GM12878 (cell line): Measurements from ENCODE around the gene DNAJA2.

ENCODE experiments used
- ATF7 ChIP-seq: fragments of 450-650 bp; IDR thresholded peaks from 2 replicates; pipeline ENCODE4 v1.6.1; 2016; ENCODE audit warnings: low read depth, mild to moderate bottlenecking
- CREB1 ChIP-seq: IDR thresholded peaks from 2 replicates; pipeline ENCODE4 v1.6.1; 2012; ENCODE audit warnings: low read depth, mild to moderate bottlenecking, inconsistent platforms
- EP300 ChIP-seq, 2 experiments: fragments of 150-350 bp in 1 of 2; IDR thresholded peaks; 2 replicates each; pipeline ENCODE4 v1.6.1; 2011 to 2012; ENCODE audit warnings: low read depth in 2 of 2, low read length in 2 of 2, borderline replicate concordance in 1 of 2, improper control_type of control experiment in 1 of 2, inconsistent platforms in 1 of 2; ENCODE audit not compliant: control insufficient read depth in 1 of 2
- GABPA ChIP-seq: IDR thresholded peaks from 2 replicates; pipeline ENCODE4 v1.6.1; 2014; ENCODE audit warnings: antibody characterized with exemption, low read depth, mild to moderate bottlenecking, inconsistent platforms
- POLR2AphosphoS2 ChIP-seq: IDR thresholded peaks from 2 replicates; pipeline ENCODE4 v1.6.1; 2011; ENCODE audit warnings: low read depth, mild to moderate bottlenecking, low read length, improper control_type of control experiment, moderate library complexity
- POLR2AphosphoS5 ChIP-seq: IDR thresholded peaks from 2 replicates; pipeline ENCODE4 v1.6.1; 2011; ENCODE audit warnings: mild to moderate bottlenecking, low read length, inconsistent platforms
- RCOR1 ChIP-seq: conservative IDR thresholded peaks from 2 replicates; pipeline ENCODE4 v1.6.1; 2012; ENCODE audit warnings: low read depth, low read length, improper control_type of control experiment
- ZNF274 ChIP-seq: IDR thresholded peaks from one replicate; pipeline ENCODE4 v1.8.0; 2011; ENCODE audit not compliant: insufficient read length, insufficient read depth
- TF ChIP-seq, protein P1 (sequence below), 3 experiments: IDR thresholded peaks in 2 of 3; conservative IDR thresholded peaks in 1 of 3; 2 replicates each; pipeline ENCODE4 v1.5.1; 2011; ENCODE audit warnings: low read depth in 3 of 3, low read length in 3 of 3, mild to moderate bottlenecking in 3 of 3, control low read depth in 2 of 3, moderate library complexity in 2 of 3, inconsistent platforms in 1 of 3, mixed read lengths in 1 of 3; ENCODE audit not compliant: control insufficient read depth in 2 of 3, insufficient read depth in 1 of 3; ENCODE audit errors: extremely low read depth in 1 of 3
- TF ChIP-seq, protein P2 (sequence below): IDR thresholded peaks from 2 replicates; pipeline ENCODE4 v1.6.1; 2012; ENCODE audit warnings: mild to moderate bottlenecking, low read depth, low read length
- TF ChIP-seq, protein P3 (sequence below): fragments of 150-350 bp; IDR thresholded peaks from 2 replicates; pipeline ENCODE4 v1.6.1; 2016; ENCODE audit warnings: low read depth, low read length
- TF ChIP-seq, protein P4 (sequence below): IDR thresholded peaks from 2 replicates; pipeline ENCODE4 v1.6.1; 2012; ENCODE audit warnings: low read depth, low read length, improper control_type of control experiment
- TF ChIP-seq, protein P5 (sequence below): IDR thresholded peaks from 2 replicates; pipeline ENCODE4 v1.6.1; 2011; ENCODE audit warnings: mild to moderate bottlenecking, low read depth, low read length, moderate library complexity; ENCODE audit not compliant: insufficient replicate concordance

DNA sequence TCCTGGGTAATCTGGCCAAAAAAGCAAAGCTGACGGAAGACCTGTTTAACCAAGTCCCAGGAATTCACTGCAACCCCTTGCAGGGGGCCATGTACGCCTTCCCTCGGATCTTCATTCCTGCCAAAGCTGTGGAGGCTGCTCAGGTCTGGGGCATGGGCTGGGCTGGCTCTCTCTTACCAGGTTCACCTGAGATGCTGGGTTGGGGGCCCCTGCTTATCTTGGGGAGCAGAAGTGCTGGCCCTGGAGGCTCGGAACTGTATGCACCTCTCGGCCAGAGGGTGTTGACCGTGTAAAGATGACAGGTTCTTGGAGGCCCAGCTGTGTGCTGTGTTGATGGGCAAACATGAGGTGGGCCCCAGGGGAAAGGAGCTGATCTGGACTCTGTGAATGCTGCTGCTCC lies 49.1 kb downstream of the DNAJA2 start:
- TF ChIP-seq, protein P1, sequence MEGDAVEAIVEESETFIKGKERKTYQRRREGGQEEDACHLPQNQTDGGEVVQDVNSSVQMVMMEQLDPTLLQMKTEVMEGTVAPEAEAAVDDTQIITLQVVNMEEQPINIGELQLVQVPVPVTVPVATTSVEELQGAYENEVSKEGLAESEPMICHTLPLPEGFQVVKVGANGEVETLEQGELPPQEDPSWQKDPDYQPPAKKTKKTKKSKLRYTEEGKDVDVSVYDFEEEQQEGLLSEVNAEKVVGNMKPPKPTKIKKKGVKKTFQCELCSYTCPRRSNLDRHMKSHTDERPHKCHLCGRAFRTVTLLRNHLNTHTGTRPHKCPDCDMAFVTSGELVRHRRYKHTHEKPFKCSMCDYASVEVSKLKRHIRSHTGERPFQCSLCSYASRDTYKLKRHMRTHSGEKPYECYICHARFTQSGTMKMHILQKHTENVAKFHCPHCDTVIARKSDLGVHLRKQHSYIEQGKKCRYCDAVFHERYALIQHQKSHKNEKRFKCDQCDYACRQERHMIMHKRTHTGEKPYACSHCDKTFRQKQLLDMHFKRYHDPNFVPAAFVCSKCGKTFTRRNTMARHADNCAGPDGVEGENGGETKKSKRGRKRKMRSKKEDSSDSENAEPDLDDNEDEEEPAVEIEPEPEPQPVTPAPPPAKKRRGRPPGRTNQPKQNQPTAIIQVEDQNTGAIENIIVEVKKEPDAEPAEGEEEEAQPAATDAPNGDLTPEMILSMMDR (IDR thresholded peaks at IDR 0.05 in 2 of 3, conservative IDR thresholded peaks at IDR 0.05 in 1 of 3; ENCODE audit: control insufficient read depth in 2 of 3, extremely low read depth in 1 of 3, insufficient read depth in 1 of 3, low read depth in 3 of 3, low read length in 3 of 3), result no peak
- TF ChIP-seq, protein P2, sequence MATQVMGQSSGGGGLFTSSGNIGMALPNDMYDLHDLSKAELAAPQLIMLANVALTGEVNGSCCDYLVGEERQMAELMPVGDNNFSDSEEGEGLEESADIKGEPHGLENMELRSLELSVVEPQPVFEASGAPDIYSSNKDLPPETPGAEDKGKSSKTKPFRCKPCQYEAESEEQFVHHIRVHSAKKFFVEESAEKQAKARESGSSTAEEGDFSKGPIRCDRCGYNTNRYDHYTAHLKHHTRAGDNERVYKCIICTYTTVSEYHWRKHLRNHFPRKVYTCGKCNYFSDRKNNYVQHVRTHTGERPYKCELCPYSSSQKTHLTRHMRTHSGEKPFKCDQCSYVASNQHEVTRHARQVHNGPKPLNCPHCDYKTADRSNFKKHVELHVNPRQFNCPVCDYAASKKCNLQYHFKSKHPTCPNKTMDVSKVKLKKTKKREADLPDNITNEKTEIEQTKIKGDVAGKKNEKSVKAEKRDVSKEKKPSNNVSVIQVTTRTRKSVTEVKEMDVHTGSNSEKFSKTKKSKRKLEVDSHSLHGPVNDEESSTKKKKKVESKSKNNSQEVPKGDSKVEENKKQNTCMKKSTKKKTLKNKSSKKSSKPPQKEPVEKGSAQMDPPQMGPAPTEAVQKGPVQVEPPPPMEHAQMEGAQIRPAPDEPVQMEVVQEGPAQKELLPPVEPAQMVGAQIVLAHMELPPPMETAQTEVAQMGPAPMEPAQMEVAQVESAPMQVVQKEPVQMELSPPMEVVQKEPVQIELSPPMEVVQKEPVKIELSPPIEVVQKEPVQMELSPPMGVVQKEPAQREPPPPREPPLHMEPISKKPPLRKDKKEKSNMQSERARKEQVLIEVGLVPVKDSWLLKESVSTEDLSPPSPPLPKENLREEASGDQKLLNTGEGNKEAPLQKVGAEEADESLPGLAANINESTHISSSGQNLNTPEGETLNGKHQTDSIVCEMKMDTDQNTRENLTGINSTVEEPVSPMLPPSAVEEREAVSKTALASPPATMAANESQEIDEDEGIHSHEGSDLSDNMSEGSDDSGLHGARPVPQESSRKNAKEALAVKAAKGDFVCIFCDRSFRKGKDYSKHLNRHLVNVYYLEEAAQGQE, result no peak
- TF ChIP-seq POLR2AphosphoS2 (no peak), GABPA (no peak), ZNF274 (no peak), EP300 (IDR thresholded peaks at IDR 0.05; ENCODE audit: borderline replicate concordance in 1 of 2, control insufficient read depth in 1 of 2, low read depth in 2 of 2, low read length in 2 of 2) (no peak), CREB1 (no peak), ATF7 (no peak), RCOR1 (no peak), POLR2AphosphoS5 (no peak)
- TF ChIP-seq, protein P3, sequence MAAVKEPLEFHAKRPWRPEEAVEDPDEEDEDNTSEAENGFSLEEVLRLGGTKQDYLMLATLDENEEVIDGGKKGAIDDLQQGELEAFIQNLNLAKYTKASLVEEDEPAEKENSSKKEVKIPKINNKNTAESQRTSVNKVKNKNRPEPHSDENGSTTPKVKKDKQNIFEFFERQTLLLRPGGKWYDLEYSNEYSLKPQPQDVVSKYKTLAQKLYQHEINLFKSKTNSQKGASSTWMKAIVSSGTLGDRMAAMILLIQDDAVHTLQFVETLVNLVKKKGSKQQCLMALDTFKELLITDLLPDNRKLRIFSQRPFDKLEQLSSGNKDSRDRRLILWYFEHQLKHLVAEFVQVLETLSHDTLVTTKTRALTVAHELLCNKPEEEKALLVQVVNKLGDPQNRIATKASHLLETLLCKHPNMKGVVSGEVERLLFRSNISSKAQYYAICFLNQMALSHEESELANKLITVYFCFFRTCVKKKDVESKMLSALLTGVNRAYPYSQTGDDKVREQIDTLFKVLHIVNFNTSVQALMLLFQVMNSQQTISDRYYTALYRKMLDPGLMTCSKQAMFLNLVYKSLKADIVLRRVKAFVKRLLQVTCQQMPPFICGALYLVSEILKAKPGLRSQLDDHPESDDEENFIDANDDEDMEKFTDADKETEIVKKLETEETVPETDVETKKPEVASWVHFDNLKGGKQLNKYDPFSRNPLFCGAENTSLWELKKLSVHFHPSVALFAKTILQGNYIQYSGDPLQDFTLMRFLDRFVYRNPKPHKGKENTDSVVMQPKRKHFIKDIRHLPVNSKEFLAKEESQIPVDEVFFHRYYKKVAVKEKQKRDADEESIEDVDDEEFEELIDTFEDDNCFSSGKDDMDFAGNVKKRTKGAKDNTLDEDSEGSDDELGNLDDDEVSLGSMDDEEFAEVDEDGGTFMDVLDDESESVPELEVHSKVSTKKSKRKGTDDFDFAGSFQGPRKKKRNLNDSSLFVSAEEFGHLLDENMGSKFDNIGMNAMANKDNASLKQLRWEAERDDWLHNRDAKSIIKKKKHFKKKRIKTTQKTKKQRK, result no peak
- TF ChIP-seq, protein P4, sequence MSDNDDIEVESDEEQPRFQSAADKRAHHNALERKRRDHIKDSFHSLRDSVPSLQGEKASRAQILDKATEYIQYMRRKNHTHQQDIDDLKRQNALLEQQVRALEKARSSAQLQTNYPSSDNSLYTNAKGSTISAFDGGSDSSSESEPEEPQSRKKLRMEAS, result no peak
- TF ChIP-seq, protein P5, sequence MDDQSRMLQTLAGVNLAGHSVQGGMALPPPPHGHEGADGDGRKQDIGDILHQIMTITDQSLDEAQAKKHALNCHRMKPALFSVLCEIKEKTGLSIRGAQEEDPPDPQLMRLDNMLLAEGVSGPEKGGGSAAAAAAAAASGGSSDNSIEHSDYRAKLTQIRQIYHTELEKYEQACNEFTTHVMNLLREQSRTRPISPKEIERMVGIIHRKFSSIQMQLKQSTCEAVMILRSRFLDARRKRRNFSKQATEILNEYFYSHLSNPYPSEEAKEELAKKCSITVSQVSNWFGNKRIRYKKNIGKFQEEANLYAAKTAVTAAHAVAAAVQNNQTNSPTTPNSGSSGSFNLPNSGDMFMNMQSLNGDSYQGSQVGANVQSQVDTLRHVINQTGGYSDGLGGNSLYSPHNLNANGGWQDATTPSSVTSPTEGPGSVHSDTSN, result no peak
